GM18909 (cell line): ENCODE results near the gene STRIT1.
"Not testable (repeated sequence)": the region's sequence is repeated elsewhere in the genome, so short reads cannot be mapped to it uniquely, and the experiment has no call there.

ENCODE experiments used
- ATAC-seq: cut with Tn5 transposase; IDR thresholded peaks from one replicate; pipeline ENCODE4 v1.9.1; 2021; ENCODE audit warnings: mild to moderate bottlenecking; ENCODE audit not compliant: unreplicated experiment, poor library complexity

Gene STRIT1

GRCh38 chr3:155274435-155274834, 19.0 kb downstream of the STRIT1 start:
- ATAC-seq: not testable (repeated sequence)

GRCh38 chr3:155271343-155271613, 22.2 kb downstream of the STRIT1 start:
- no peak for ATAC-seq

- ATAC-seq: no peak
These were observed 22.8 kb downstream of the STRIT1 start for GRCh38 chr3:155270485-155271342.

GRCh38 chr3:155270063-155270462, 23.4 kb downstream of the STRIT1 start:
- ATAC-seq: no peak

GRCh38 chr3:155262855-155263254, 30.6 kb downstream of the STRIT1 start:
- ATAC-seq: not testable (repeated sequence)

- no peak for ATAC-seq
These were observed 31.2 kb downstream of the STRIT1 start for GRCh38 chr3:155262295-155262694.

- no peak for ATAC-seq
These were observed 39.0 kb downstream of the STRIT1 start for GRCh38 chr3:155254445-155254844.

- ATAC-seq: no peak
These were observed 40.9 kb downstream of the STRIT1 start for GRCh38 chr3:155252535-155252934.

GRCh38 chr3:155252021-155252420, 41.5 kb downstream of the STRIT1 start:
- no peak for ATAC-seq

- no peak for ATAC-seq
These were observed 44.8 kb downstream of the STRIT1 start for GRCh38 chr3:155248531-155249187.

- ATAC-seq: no peak
These were observed 48.8 kb downstream of the STRIT1 start for GRCh38 chr3:155244699-155245098.

GRCh38 chr3:155244216-155244615, 49.3 kb downstream of the STRIT1 start:
- no peak for ATAC-seq

- no peak for ATAC-seq
These were observed 50.0 kb downstream of the STRIT1 start for GRCh38 chr3:155243512-155243921.

GRCh38 chr3:155242342-155242741, 51.1 kb downstream of the STRIT1 start:
- no peak for ATAC-seq

GRCh38 chr3:155241579-155241978, 51.9 kb downstream of the STRIT1 start:
- no peak for ATAC-seq
